Endothelial cell (in vitro differentiated cells): ENCODE data around the gene STX3. TPM values are rescaled to one million over a fixed set of nuclear protein-coding genes. Genes with fewer than 3 reads are reported as not detected.

Experiments used
- DNase-seq: peaks from one replicate; pipeline ENCODE4 v3.0.0; 2021; ENCODE audit warnings: low spot score
- H3K27ac Mint-ChIP-seq: one replicate; pipeline ENCODE4 v1.8.0; 2021; ENCODE audit warnings: mixed read lengths, inconsistent platforms; ENCODE audit not compliant: unreplicated experiment
- H3K27me3 Mint-ChIP-seq: one replicate; pipeline ENCODE4 v1.8.0; 2021; ENCODE audit warnings: mild to moderate bottlenecking, moderate library complexity, mixed read lengths, inconsistent platforms; ENCODE audit not compliant: unreplicated experiment
- H3K36me3 Mint-ChIP-seq: one replicate; pipeline ENCODE4 v1.8.0; 2021; ENCODE audit warnings: mild to moderate bottlenecking, low read depth, mixed read lengths, inconsistent platforms; ENCODE audit not compliant: unreplicated experiment
- H3K4me1 Mint-ChIP-seq: one replicate; pipeline ENCODE4 v1.8.0; 2021; ENCODE audit warnings: mild to moderate bottlenecking, mixed read lengths, inconsistent platforms; ENCODE audit not compliant: unreplicated experiment
- H3K4me3 Mint-ChIP-seq: one replicate; pipeline ENCODE4 v1.8.0; 2021; ENCODE audit warnings: mild to moderate bottlenecking, mixed read lengths, inconsistent platforms; ENCODE audit not compliant: unreplicated experiment
- H3K9me3 Mint-ChIP-seq: one replicate; pipeline ENCODE4 v1.8.0; 2021; ENCODE audit warnings: mixed read lengths, inconsistent platforms; ENCODE audit not compliant: unreplicated experiment
- CTCF ChIP-seq: fragments of 200-600 bp; sonication (generic); IDR thresholded peaks from one replicate; pipeline ENCODE4 v1.5.0; 2021; ENCODE audit warnings: antibody characterized with exemption; ENCODE audit not compliant: unreplicated experiment
- total RNA-seq: library from RNA; stranded (reverse); fragmentation: NEBNext Ultra II Directional; extraction: Animal tissue kit (Norgen Biotek cat#: 25700); gene quantifications from one replicate; pipeline ENCODE4 v1.2.1, GENCODE V29; 2021; ENCODE audit not compliant: unreplicated experiment

Gene STX3
- total RNA-seq, 1 donor from 2014 or later = 140 TPM

DNA sequence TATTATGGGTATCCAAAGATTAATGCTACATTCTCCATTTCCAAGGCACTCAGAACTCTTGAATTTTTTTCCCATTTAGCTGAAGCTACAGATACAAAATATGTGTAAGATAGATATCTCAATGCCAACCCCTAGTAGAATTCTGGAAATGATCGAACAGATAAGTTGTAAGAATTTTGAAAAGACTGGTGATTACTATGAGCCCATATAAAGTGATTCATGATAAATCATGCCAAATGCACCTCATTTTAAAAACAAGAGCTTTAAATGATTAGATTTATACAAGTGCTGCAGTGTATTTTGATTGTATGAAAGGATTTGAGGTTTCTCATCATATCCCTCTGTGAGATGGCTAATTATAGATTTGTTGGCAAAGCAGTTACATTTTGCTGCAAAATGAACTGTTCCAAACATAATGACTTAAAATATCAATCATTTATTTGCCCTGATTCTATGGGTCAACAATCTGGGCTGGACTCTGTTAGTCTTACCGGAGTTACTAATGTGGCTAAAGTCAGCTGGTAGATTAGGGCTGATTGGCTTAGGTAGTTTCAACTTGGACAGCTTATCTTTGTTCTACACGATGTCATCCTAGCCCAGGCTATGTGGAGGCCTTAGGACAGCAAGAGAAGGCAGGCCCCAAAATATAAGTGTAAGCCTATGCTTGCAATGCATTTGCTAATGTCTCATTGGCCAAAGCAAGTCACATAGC, 44.9 kb upstream of the STX3 start:
- H3K4me3 Mint-ChIP-seq = no peak overlapping the region
- H3K27ac Mint-ChIP-seq = no peak overlapping the region
- H3K36me3 Mint-ChIP-seq = no peaks in the 10 kb centered on the region
- peaks cover 17% of the 10 kb centered on the region for H3K4me1 Mint-ChIP-seq
- no peaks in the 10 kb centered on the region for H3K27me3 Mint-ChIP-seq
- H3K9me3 Mint-ChIP-seq = no peaks in the 10 kb centered on the region
- no peak for TF ChIP-seq CTCF
- no peak for DNase-seq

DNA sequence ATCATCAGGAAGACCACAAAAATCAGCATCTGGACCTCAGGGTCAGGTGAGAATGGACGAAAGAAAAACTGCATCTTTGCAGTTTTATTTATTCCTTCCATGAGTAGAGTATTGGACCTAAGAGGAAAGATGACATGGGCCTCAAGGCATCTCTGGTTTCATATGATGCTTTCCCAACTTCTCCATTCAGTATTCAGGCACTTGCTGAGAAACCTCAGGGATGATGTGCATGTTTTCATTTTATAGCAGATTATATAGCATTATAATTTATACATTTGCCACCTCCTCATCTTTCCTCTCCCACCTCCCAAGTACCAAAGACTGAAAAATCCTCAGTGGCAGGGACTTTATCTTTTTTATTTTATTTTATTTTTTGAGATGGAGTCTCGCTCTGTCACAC, 41.4 kb upstream of the STX3 start, which contains the start of gene OR10V1:
OR10V1 (minus strand) TSS at position 101 of the 400 bp plus-strand sequence; CDS start at position 101, 0 bp downstream.
- Mint-ChIP-seq H3K36me3 (no peaks in the 10 kb centered on the region), H3K9me3 (no peaks in the 10 kb centered on the region), H3K4me1 (peaks cover 4% of the 10 kb centered on the region), H3K27ac (no peak within 1 kb of the TSS), H3K4me3 (no peak within 1 kb of the TSS), H3K27me3 (no peaks in the 10 kb centered on the region)
- no peak for TF ChIP-seq CTCF
- no peak for DNase-seq

DNA sequence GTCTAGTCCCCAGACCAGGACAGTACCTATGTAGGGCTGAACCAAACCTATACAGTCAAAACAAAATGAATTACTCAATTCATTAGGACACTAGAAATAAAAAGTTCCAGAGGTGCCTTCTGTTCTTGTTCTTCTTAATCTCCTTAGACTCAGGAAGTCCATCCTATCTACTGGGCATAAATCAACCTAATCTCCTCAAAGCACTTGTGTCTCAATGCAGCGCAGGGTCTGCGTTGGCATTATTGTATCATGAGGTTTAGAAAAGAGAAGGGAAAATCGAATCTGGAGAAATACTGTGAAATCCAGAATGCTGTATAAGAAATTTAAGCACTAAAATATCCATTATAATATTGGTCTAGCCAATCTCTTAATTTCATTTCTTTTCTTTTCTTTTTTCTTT, 39.1 kb upstream of the STX3 start:
- DNase-seq = no peak
- no peaks in the 10 kb centered on the region for H3K9me3 Mint-ChIP-seq
- H3K36me3 Mint-ChIP-seq = no peaks in the 10 kb centered on the region
- peaks cover 4% of the 10 kb centered on the region for H3K4me1 Mint-ChIP-seq
- no peak overlapping the region for H3K27ac Mint-ChIP-seq
- H3K4me3 Mint-ChIP-seq = no peak overlapping the region
- no peaks in the 10 kb centered on the region for H3K27me3 Mint-ChIP-seq
- no peak for TF ChIP-seq CTCF

GRCh38 chr11:59719556-59719955, 35.6 kb upstream of the STX3 start:
- peaks cover 3% of the 10 kb centered on the region for H3K4me1 Mint-ChIP-seq
- no peaks in the 10 kb centered on the region for H3K9me3 Mint-ChIP-seq
- no peak for TF ChIP-seq CTCF
- H3K27ac Mint-ChIP-seq = no peak overlapping the region
- no peak for DNase-seq
- H3K27me3 Mint-ChIP-seq = no peaks in the 10 kb centered on the region
- H3K4me3 Mint-ChIP-seq = no peak overlapping the region
- no peaks in the 10 kb centered on the region for H3K36me3 Mint-ChIP-seq

DNA sequence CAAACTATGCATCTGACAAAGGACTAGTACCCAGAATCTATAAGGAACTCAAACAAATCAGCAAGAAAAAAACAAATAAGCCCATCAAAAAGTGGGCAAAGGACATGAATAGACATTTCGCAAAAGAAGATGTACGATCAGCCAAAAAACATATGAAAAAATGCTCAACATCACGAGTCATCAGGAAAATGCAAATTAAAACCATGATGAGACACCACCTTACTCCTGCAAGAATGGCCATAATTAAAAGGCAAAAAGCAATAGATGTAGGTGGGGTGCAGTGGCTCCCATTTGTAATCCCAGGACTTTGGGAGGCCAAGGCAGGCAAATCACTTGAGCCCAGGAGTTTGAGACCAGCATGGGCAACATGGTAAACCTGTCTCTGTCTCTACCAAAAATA, 31.1 kb upstream of the STX3 start:
- H3K36me3 Mint-ChIP-seq = no peaks in the 10 kb centered on the region
- no peak overlapping the region for H3K4me3 Mint-ChIP-seq
- DNase-seq = no peak
- no peaks in the 10 kb centered on the region for H3K27me3 Mint-ChIP-seq
- no peaks in the 10 kb centered on the region for H3K4me1 Mint-ChIP-seq
- no peak for TF ChIP-seq CTCF
- no peaks in the 10 kb centered on the region for H3K9me3 Mint-ChIP-seq
- no peak overlapping the region for H3K27ac Mint-ChIP-seq
